A549 (cell line): ENCODE data around the gene ARHGAP26. TPM values are rescaled to one million over a fixed set of nuclear protein-coding genes. Genes with fewer than 3 reads are reported as not detected.

Experiments used
- ATAC-seq, 2 experiments: fragments of 200-7000 bp in 1 of 2; fragments of >200 bp in 1 of 2; cut with Nextera tagmentation in 1 of 2; cut with Tn5 transposase in 1 of 2; 3 replicates each; pipeline versions ENCODE4 v1.8.0 to v1.9.1; 2018 to 2020; ENCODE audit warnings: mild to moderate bottlenecking in 1 of 2, moderate library complexity in 1 of 2
- CTCF ChIA-PET: fragments of 300-600 bp; sonication (Branson Sonifier 250); formaldehyde crosslinking; extraction: SDS; loops from one replicate; lab custom pipeline; 2021; ENCODE audit warnings: antibody characterized with exemption, inconsistent platforms; lab: Yijun Ruan, JAX
- POLR2A ChIA-PET: fragments of 350-600 bp; formaldehyde crosslinking; extraction: SDS; loops from one replicate; lab custom pipeline; 2021; ENCODE audit warnings: antibody characterized with exemption, inconsistent platforms; lab: Yijun Ruan, JAX
- DNase-seq, 2 experiments: peaks; one replicate each; pipeline versions ENCODE4 v3.0.0 to v3.0.0-alpha.2; 2011 to 2016; ENCODE audit warnings: low read depth in 1 of 2, low spot score in 1 of 2
- FAIRE-seq: peaks from 2 replicates; lab custom pipeline; 2011; peaks lifted over from hg19 to GRCh38; lab: Jason Lieb, UNC
- H3K27ac ChIP-seq, 2 experiments: fragments of >200 bp; sonication (Bioruptor Twin); formaldehyde crosslinking; 3 replicates each; pipeline ENCODE4 v1.5.1; 2016 to 2017
- H3K4me1 ChIP-seq: fragments of >200 bp; sonication (Bioruptor Twin); formaldehyde crosslinking; 3 replicates; pipeline ENCODE4 v1.6.1; 2016
- H3K4me2 ChIP-seq: fragments of >200 bp; sonication (Bioruptor Twin); formaldehyde crosslinking; 3 replicates; pipeline ENCODE4 v1.6.1; 2016
- H3K4me3 ChIP-seq: fragments of >200 bp; sonication (Bioruptor Twin); formaldehyde crosslinking; 3 replicates; pipeline ENCODE4 v1.5.1; 2016
- H3K9me3 ChIP-seq: fragments of >200 bp; sonication (Bioruptor Twin); formaldehyde crosslinking; 3 replicates; pipeline ENCODE4 v1.6.1; 2016
- ATOH8 ChIP-seq: fragments of 250-450 bp; sonication (Bioruptor Pico); IDR thresholded peaks from 2 replicates; pipeline ENCODE4 v1.5.0; 2020; ENCODE audit warnings: low read depth, mild to moderate bottlenecking, moderate library complexity
- BCL3 ChIP-seq: fragments of >200 bp; sonication (Bioruptor Twin); formaldehyde crosslinking; IDR thresholded peaks from 3 replicates; pipeline ENCODE4 v1.6.1; 2016
- CBX2 ChIP-seq: fragments of 200-600 bp; sonication (generic); IDR thresholded peaks from 2 replicates; pipeline ENCODE4 v1.6.1; 2016; ENCODE audit warnings: low read depth, mild to moderate bottlenecking, borderline replicate concordance
- CEBPB ChIP-seq, 2 experiments: fragments of >200 bp in 1 of 2; sonication (Bioruptor Twin) in 1 of 2; formaldehyde crosslinking in 1 of 2; IDR thresholded peaks; 2 replicates each; pipeline ENCODE4 v1.6.1; 2012 to 2016
- CHD2 ChIP-seq: fragments of 150-350 bp; IDR thresholded peaks from 2 replicates; pipeline ENCODE4 v1.6.1; 2014; ENCODE audit warnings: low read length; ENCODE audit not compliant: partially characterized antibody
- CHD4 ChIP-seq: fragments of 200-600 bp; sonication (generic); IDR thresholded peaks from 2 replicates; pipeline ENCODE4 v1.6.1; 2016; ENCODE audit warnings: antibody characterized with exemption, mild to moderate bottlenecking, borderline replicate concordance
- CTCF ChIP-seq: fragments of >200 bp; sonication (Bioruptor Twin); formaldehyde crosslinking; IDR thresholded peaks from 3 replicates; pipeline ENCODE4 v1.5.1; 2016
- EHMT2 ChIP-seq: fragments of 200-600 bp; sonication (generic); IDR thresholded peaks from 2 replicates; pipeline ENCODE4 v1.6.1; 2016; ENCODE audit warnings: antibody characterized with exemption, low read depth, mild to moderate bottlenecking, moderate library complexity
- EP300 ChIP-seq, 2 experiments: fragments of >200 bp; sonication (Bioruptor Twin); formaldehyde crosslinking; IDR thresholded peaks; 2 replicates in 1 of 2; 3 replicates in 1 of 2; pipeline ENCODE4 v1.6.1; 2016 to 2017
- ESRRA ChIP-seq: fragments of 150-350 bp; IDR thresholded peaks from 2 replicates; pipeline ENCODE4 v1.6.1; 2014; ENCODE audit warnings: mild to moderate bottlenecking, low read length, borderline replicate concordance
- FOSL2 ChIP-seq, 2 experiments: fragments of 450-650 bp in 1 of 2; fragments of >200 bp in 1 of 2; sonication (Bioruptor Twin) in 1 of 2; formaldehyde crosslinking; IDR thresholded peaks; 2 replicates each; pipeline versions ENCODE4 v1.5.0 to v1.6.1; 2016 to 2020; ENCODE audit warnings: mild to moderate bottlenecking in 1 of 2, moderate library complexity in 1 of 2
- GATA3 ChIP-seq: IDR thresholded peaks from 2 replicates; pipeline ENCODE4 v1.6.1; 2012; ENCODE audit warnings: borderline replicate concordance
- HDAC2 ChIP-seq: fragments of 200-600 bp; sonication (generic); IDR thresholded peaks from 2 replicates; pipeline ENCODE4 v1.6.1; 2016
- HES2 ChIP-seq: fragments of >200 bp; sonication (Bioruptor Twin); formaldehyde crosslinking; IDR thresholded peaks from 2 replicates; pipeline ENCODE4 v1.6.1; 2016
- HOXA7 ChIP-seq: fragments of 250-450 bp; sonication (Bioruptor Pico); IDR thresholded peaks from 2 replicates; pipeline ENCODE4 v1.5.0; 2020; ENCODE audit warnings: mild to moderate bottlenecking, moderate library complexity
- HOXB5 ChIP-seq: fragments of 250-450 bp; sonication (Bioruptor Pico); IDR thresholded peaks from 2 replicates; pipeline ENCODE4 v1.5.0; 2020; ENCODE audit warnings: mild to moderate bottlenecking, moderate library complexity
- JUN ChIP-seq, 2 experiments: fragments of >200 bp; sonication (Bioruptor Twin); formaldehyde crosslinking; IDR thresholded peaks; 2 replicates in 1 of 2; 3 replicates in 1 of 2; pipeline ENCODE4 v1.6.1; 2016 to 2017
- KDM1A ChIP-seq: fragments of 200-600 bp; sonication (generic); IDR thresholded peaks from 2 replicates; pipeline ENCODE4 v1.6.1; 2016; ENCODE audit warnings: low read depth, mild to moderate bottlenecking
- MAFK ChIP-seq: fragments of 450-650 bp; IDR thresholded peaks from 2 replicates; pipeline ENCODE4 v1.6.1; 2014; ENCODE audit not compliant: partially characterized antibody
- NR3C1 ChIP-seq: fragments of >200 bp; sonication (Bioruptor Twin); formaldehyde crosslinking; IDR thresholded peaks from 3 replicates; pipeline ENCODE4 v1.6.1; 2017
- PBX3 ChIP-seq: IDR thresholded peaks from 2 replicates; pipeline ENCODE4 v1.6.1; 2012
- RFX5 ChIP-seq: fragments of 450-650 bp; IDR thresholded peaks from 2 replicates; pipeline ENCODE4 v1.7.1; 2014; ENCODE audit warnings: antibody characterized with exemption, mild to moderate bottlenecking, moderate library complexity
- RNF2 ChIP-seq: fragments of 200-600 bp; sonication (generic); IDR thresholded peaks from 2 replicates; pipeline ENCODE4 v1.6.1; 2016; ENCODE audit warnings: low read depth, mild to moderate bottlenecking, antibody characterized with exemption, moderate library complexity, borderline replicate concordance
- ZC3H11A ChIP-seq: fragments of 450-650 bp; IDR thresholded peaks from 2 replicates; pipeline ENCODE4 v1.6.1; 2014; ENCODE audit warnings: antibody characterized with exemption, mild to moderate bottlenecking
- ZFP36 ChIP-seq: fragments of 450-650 bp; IDR thresholded peaks from 2 replicates; pipeline ENCODE4 v1.6.1; 2014; ENCODE audit warnings: borderline replicate concordance; ENCODE audit not compliant: partially characterized antibody
- WGBS: methylation state at CpG from one replicate; pipeline ENCODE4 v1.1.6; 2017; ENCODE audit errors: missing lambda C conversion rate; 5-methylcytosine and 5-hydroxymethylcytosine counted together
- polyA plus RNA-seq, 4 experiments: library from polyadenylated mRNA; depleted of rRNA in 3 of 4; stranded (reverse); fragments of >200 nt; fragmentation: RNase III in 1 of 4; extraction: RNeasy Plus Mini Kit Qiagen cat#74134 plus additional on column Dnase treatment in 1 of 4; gene quantifications; 2 replicates in 3 of 4; 3 replicates in 1 of 4; pipeline ENCODE4 v1.2.3, GENCODE V29; 2011 to 2017

The ARHGAP26 gene
- polyA plus RNA-seq, 2 of the 4 experiments (the other 2 are of a cell fraction), result 6.6 to 19.1 TPM

GRCh38 chr5:142828797-142829535 lies 58.8 kb downstream of the ARHGAP26 start:
- no peak for DNase-seq
- Histone ChIP-seq H3K4me3 (no peak overlapping the region), H3K9me3 (no peaks in the 10 kb centered on the region), H3K27ac (peak overlapping the region in 1 of 2 experiments; percentile 78; a peak in 3 of 6 replicates), H3K4me2 (peak overlapping the region; percentile 85; the same call in 2 of the 3 replicates), H3K4me1 (peaks cover 96% of the 10 kb centered on the region)
- ATAC-seq, result no peak
- no peak for FAIRE-seq
- ChIA-PET CTCF (interaction anchor here (1.0 to 2.5 kb wide), 4 partner anchors 10 to 111 kb away, joined by 3 to 9 read pairs (median 4); partner anchors contain the start of gene ARHGAP26), POLR2A (no interaction called here)
- 98% methylated on average over 5 of the region's 5 CpGs for WGBS
- TF ChIP-seq ATOH8 (CRISPR knock-in tag), result no peak
- TF ChIP-seq RFX5, result no peak
- TF ChIP-seq HES2, result no peak
- TF ChIP-seq MAFK, result peak; percentile 3

GRCh38 chr5:142829801-142830220 lies 59.6 kb downstream of the ARHGAP26 start:
- Histone ChIP-seq H3K27ac (peak overlapping the region; percentile 67 to 78), H3K4me2 (peak overlapping the region; percentile 78), H3K9me3 (no peaks in the 10 kb centered on the region), H3K4me3 (no peak overlapping the region), H3K4me1 (peaks cover 96% of the 10 kb centered on the region)
- FAIRE-seq (no peak), DNase-seq (no peak), ATAC-seq (no peak)
- POLR2A ChIA-PET, result no interaction called here
- 49% methylated on average over 2 of the region's 2 CpGs for WGBS
- CTCF ChIA-PET, result interaction anchor here (1.0 to 2.5 kb wide), 8 partner anchors 8 to 112 kb away, joined by 3 to 9 read pairs (median 4); partner anchors contain the start of gene ARHGAP26
- TF ChIP-seq JUN (IDR thresholded peaks at IDR 0.05) (no peak), RFX5 (no peak), PBX3 (no peak), CHD2 (no peak), ESRRA (no peak), CHD4 (no peak), NR3C1 (no peak), CBX2 (no peak), MAFK (no peak), EP300 (IDR thresholded peaks at IDR 0.05) (no peak), EHMT2 (no peak), KDM1A (no peak), CEBPB (IDR thresholded peaks at IDR 0.05) (no peak), HOXA7 (CRISPR knock-in tag) (no peak), ZFP36 (no peak)

GRCh38 chr5:142830241-142831008 lies 60.2 kb downstream of the ARHGAP26 start:
- H3K4me2 ChIP-seq, result peak overlapping the region; percentile 78
- H3K4me1 ChIP-seq, result peaks cover 94% of the 10 kb centered on the region
- POLR2A ChIA-PET, result interaction anchor here (0.9 to 1.0 kb wide), 3 partner anchors 9 to 60 kb away, joined by 3 read pairs; partner anchors contain the start of gene ARHGAP26
- ATAC-seq (peak; percentile 58 to 78; a peak in 4 of 6 replicates), FAIRE-seq (peak; percentile 81)
- H3K27ac ChIP-seq, result peak overlapping the region; percentile 67 to 78
- no peaks in the 10 kb centered on the region for H3K9me3 ChIP-seq
- TF ChIP-seq ZC3H11A (no peak), GATA3 (no peak; the same call in 1 of the 2 replicates), HDAC2 (no peak), RNF2 (no peak), JUN (IDR thresholded peaks at IDR 0.05) (no peak), KDM1A (no peak), MAFK (peak; percentile 12), CTCF (no peak), CBX2 (no peak), BCL3 (no peak), HOXB5 (CRISPR knock-in tag) (no peak), FOSL2 (IDR thresholded peaks at IDR 0.05) (no peak), FOSL2 (CRISPR knock-in tag; IDR thresholded peaks at IDR 0.05) (peak; percentile 76)
- TF ChIP-seq, all 56 proteins: peak for 2
- peak overlapping the region; percentile 7; the same call in 1 of the 3 replicates for H3K4me3 ChIP-seq
- DNase-seq, result peak in 1 of 2 experiments; percentile 71
- CTCF ChIA-PET, result interaction anchor here (0.6 to 2.5 kb wide), 9 partner anchors 9 to 113 kb away, joined by 3 to 9 read pairs (median 4); partner anchors contain the start of gene ARHGAP26
- 23% methylated on average over 8 of the region's 8 CpGs for WGBS
